B cell (primary cell): ENCODE results near the gene NINJ2. TPM values are rescaled to one million over a fixed set of nuclear protein-coding genes. Genes with fewer than 3 reads are reported as not detected.
A peak's percentile ranks its signal among the peaks of the same experiment; 100 is the strongest.

Experiments used
- ATAC-seq: fragments of 200-7000 bp; cut with Tn5 transposase; one replicate; pipeline ENCODE4 v1.10.0; 2021; ENCODE audit warnings: low read depth, mild to moderate bottlenecking, moderate number of reproducible peaks, moderate library complexity
- CTCF ChIA-PET: fragments of 350-600 bp; sonication (Branson Sonifier 250); formaldehyde crosslinking; loops from one replicate; lab custom pipeline; 2021; ENCODE audit warnings: antibody characterized with exemption, inconsistent platforms; lab: Charles Lee
- POLR2A ChIA-PET: fragments of 350-600 bp; sonication (Branson Sonifier 250); formaldehyde crosslinking; loops from one replicate; lab custom pipeline; 2021; ENCODE audit warnings: antibody characterized with exemption; lab: Charles Lee
- DNase-seq: peaks from one replicate; pipeline ENCODE4 v3.0.0; 2013
- H2AFZ ChIP-seq: 2 replicates; pipeline ENCODE4 v1.6.1; 2012; ENCODE audit warnings: mild to moderate bottlenecking, low read depth, low read length; ENCODE audit not compliant: insufficient read depth, poor library complexity, severe bottlenecking
- H3K27ac ChIP-seq, 2 donors: 1 replicate in 1 of 2; 2 replicates in 1 of 2; pipeline ENCODE4 v1.5.1; 2012 to 2013; ENCODE audit warnings: low read length in 2 of 2, mild to moderate bottlenecking in 2 of 2, moderate library complexity in 1 of 2
- H3K27me3 ChIP-seq, 4 experiments: fragments of 200-600 bp in 1 of 4; sonication (generic) in 1 of 4; replicated peaks in 1 of 4; 1 replicate in 2 of 4; 2 replicates in 2 of 4; pipeline versions ENCODE4 v1.6.1 to v1.7.0; 2013 to 2016; ENCODE audit warnings: low read length in 3 of 4, mild to moderate bottlenecking in 2 of 4, mixed read lengths in 1 of 4, moderate library complexity in 1 of 4; ENCODE audit not compliant: insufficient read depth in 4 of 4, control insufficient read depth in 3 of 4; ENCODE audit errors: control extremely low read depth in 1 of 4
- H3K36me3 ChIP-seq, 2 experiments: replicated peaks in 1 of 2; 1 replicate in 1 of 2; 2 replicates in 1 of 2; pipeline versions ENCODE4 v1.6.1 to v1.7.1; 2013; ENCODE audit warnings: low read length in 1 of 2; ENCODE audit not compliant: insufficient read depth in 2 of 2, control insufficient read depth in 1 of 2; ENCODE audit errors: control extremely low read depth in 1 of 2, extremely low read depth in 1 of 2
- H3K4me1 ChIP-seq, 2 donors: fragments of 200-600 bp in 1 of 2; sonication (generic) in 1 of 2; 1 replicate in 1 of 2; 2 replicates in 1 of 2; pipeline versions ENCODE4 v1.5.1 to v1.6.1; 2013 to 2017; ENCODE audit warnings: low read length in 2 of 2; ENCODE audit not compliant: control insufficient read depth in 2 of 2, insufficient read depth in 2 of 2
- H3K4me2 ChIP-seq: replicated peaks from 2 replicates; pipeline ENCODE3; 2012; ENCODE audit warnings: mild to moderate bottlenecking, low read depth, low read length; ENCODE audit not compliant: poor library complexity, severe bottlenecking
- H3K4me3 ChIP-seq, 5 experiments: fragments of 200-600 bp in 1 of 5; sonication (generic) in 1 of 5; 1 replicate in 3 of 5; 2 replicates in 2 of 5; pipeline versions ENCODE4 v1.5.1 to v1.7.0; 2011 to 2016; ENCODE audit warnings: low read length in 4 of 5, mild to moderate bottlenecking in 4 of 5, low read depth in 2 of 5, control low read depth in 1 of 5, moderate library complexity in 1 of 5; ENCODE audit not compliant: insufficient read depth in 1 of 5; ENCODE audit errors: control extremely low read depth in 1 of 5, extremely low read depth in 1 of 5
- H3K79me2 ChIP-seq: fragments of 200-600 bp; sonication (generic); one replicate; pipeline ENCODE4 v1.6.0; 2016; ENCODE audit warnings: low read length; ENCODE audit not compliant: control insufficient read depth, insufficient read depth
- H3K9ac ChIP-seq: fragments of 200-600 bp; sonication (generic); 2 replicates; pipeline ENCODE4 v1.6.1; 2017; ENCODE audit warnings: mild to moderate bottlenecking, low read length, moderate library complexity
- H3K9me3 ChIP-seq, 3 donors: one replicate each; pipeline versions ENCODE4 v1.6.1 to v1.7.1; 2013; ENCODE audit warnings: low read length in 2 of 3; ENCODE audit not compliant: control insufficient read depth in 2 of 3, insufficient read depth in 1 of 3; ENCODE audit errors: control extremely low read depth in 1 of 3
- H4K20me1 ChIP-seq: 2 replicates; pipeline ENCODE4 v1.6.0; 2012; ENCODE audit warnings: mild to moderate bottlenecking, low read length; ENCODE audit not compliant: insufficient read depth, control insufficient read depth, poor library complexity, severe bottlenecking
- H3K27ac Mint-ChIP-seq: one replicate; pipeline ENCODE4 v1.8.0; 2021; ENCODE audit warnings: mixed read lengths
- H3K27me3 Mint-ChIP-seq: one replicate; pipeline ENCODE4 v1.8.0; 2021; ENCODE audit warnings: mixed read lengths
- H3K4me1 Mint-ChIP-seq: one replicate; pipeline ENCODE4 v1.8.0; 2021; ENCODE audit warnings: mixed read lengths
- H3K4me3 Mint-ChIP-seq: one replicate; pipeline ENCODE4 v1.8.0; 2021; ENCODE audit warnings: mixed read lengths
- H3K9me3 Mint-ChIP-seq: one replicate; pipeline ENCODE4 v1.8.0; 2022; ENCODE audit warnings: mixed read lengths; ENCODE audit not compliant: insufficient read depth
- EZH2 ChIP-seq: IDR thresholded peaks from 2 replicates; pipeline ENCODE4 v1.6.1; 2012; ENCODE audit warnings: borderline replicate concordance, low read depth, mild to moderate bottlenecking, moderate library complexity, low read length; ENCODE audit not compliant: insufficient read depth, poor library complexity, severe bottlenecking
- WGBS: methylation state at CpG from one replicate; pipeline ENCODE4 v1.1.5; 2013; ENCODE audit warnings: missing lambda C conversion rate; ENCODE audit not compliant: insufficient coverage; 5-methylcytosine and 5-hydroxymethylcytosine counted together
- intact Hi-C: fragments of 100-400 bp; cut with micrococcal nuclease; formaldehyde crosslinking; loops from one replicate; pipeline ENCODE4 v1.10.0; 2022
- polyA plus RNA-seq: library from polyadenylated mRNA; depleted of rRNA; stranded (reverse); fragments of >200 nt; gene quantifications from 2 replicates; pipeline ENCODE4 v1.2.3, GENCODE V29; 2012
- total RNA-seq, 2 donors: library from RNA; stranded (reverse); fragments of 120-200 nt in 1 of 2; gene quantifications; 1 replicate in 1 of 2; 2 replicates in 1 of 2; pipeline versions ENCODE4 v1.2.3 to v1.2.4, GENCODE V29; 2013 to 2022
- TF ChIP-seq, protein P1 (sequence below): fragments of 200-600 bp; IDR thresholded peaks from one replicate; pipeline ENCODE4 v1.8.0; 2022; ENCODE audit warnings: antibody characterized with exemption, mild to moderate bottlenecking

The NINJ2 gene
- total and polyA plus RNA-seq, 2 donors (not counting 1 experiment from before 2014, with no cell fraction given): 2.9 to 10.2 TPM

DNA sequence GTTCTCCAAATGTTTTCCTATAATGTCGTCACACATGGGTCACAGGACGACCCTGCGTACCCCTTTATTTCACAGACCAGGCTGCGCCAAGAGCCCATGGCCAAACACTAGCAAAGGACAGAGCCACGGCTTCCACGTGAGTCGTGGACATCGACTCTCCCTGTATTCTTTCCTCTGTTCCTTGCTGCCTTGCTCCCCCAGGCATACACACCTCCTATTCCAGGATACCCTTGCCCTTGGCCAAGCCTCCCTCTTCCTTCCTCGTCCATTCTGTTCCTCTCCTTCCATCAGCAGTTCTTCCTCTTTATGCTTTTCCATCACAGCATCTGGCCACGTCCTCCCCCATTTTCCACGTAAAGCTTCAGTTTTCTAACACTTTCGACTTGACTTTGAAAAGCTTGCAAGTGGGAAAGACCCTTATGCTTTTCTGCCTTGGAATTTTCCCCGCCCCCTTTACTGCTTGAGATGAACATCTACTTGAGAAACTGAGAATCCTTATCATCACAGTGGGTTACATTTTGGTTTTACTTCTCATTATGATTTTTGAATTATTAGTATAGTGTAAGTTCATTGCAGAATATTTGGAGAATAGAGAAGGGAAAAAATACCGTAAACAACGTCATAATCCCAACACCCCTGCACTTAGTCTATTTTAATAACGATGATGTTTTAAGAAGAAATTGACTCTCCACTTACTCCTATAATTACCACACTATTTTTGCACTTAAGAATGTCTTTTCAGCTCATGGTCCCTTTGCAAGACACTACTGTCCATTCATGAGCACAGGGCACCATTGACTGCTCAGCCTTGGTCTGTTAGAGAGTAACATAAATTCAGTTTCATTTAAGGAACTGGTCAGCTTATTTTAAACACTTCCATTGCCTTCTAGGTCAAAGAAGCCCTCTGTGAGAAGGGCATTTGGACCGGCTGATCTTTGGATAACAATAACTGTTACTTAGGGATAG is 15.8 kb upstream of the NINJ2 start:
- TF ChIP-seq, protein P1, sequence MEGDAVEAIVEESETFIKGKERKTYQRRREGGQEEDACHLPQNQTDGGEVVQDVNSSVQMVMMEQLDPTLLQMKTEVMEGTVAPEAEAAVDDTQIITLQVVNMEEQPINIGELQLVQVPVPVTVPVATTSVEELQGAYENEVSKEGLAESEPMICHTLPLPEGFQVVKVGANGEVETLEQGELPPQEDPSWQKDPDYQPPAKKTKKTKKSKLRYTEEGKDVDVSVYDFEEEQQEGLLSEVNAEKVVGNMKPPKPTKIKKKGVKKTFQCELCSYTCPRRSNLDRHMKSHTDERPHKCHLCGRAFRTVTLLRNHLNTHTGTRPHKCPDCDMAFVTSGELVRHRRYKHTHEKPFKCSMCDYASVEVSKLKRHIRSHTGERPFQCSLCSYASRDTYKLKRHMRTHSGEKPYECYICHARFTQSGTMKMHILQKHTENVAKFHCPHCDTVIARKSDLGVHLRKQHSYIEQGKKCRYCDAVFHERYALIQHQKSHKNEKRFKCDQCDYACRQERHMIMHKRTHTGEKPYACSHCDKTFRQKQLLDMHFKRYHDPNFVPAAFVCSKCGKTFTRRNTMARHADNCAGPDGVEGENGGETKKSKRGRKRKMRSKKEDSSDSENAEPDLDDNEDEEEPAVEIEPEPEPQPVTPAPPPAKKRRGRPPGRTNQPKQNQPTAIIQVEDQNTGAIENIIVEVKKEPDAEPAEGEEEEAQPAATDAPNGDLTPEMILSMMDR: no peak
- TF ChIP-seq EZH2: no peak
- H3K9me3 Mint-ChIP-seq: no peaks in the 10 kb centered on the region
- Histone ChIP-seq H2AFZ (no peak overlapping the region), H3K36me3 (no peaks in the 10 kb centered on the region), H3K9ac (no peak overlapping the region), H3K4me3 (no peak overlapping the region), H3K79me2 (no peaks in the 10 kb centered on the region), H3K27me3 (no peaks in the 10 kb centered on the region), H3K4me2 (no peak overlapping the region), H4K20me1 (no peaks in the 10 kb centered on the region), H3K4me1 (peaks cover 31 to 44% of the 10 kb centered on the region in 2 donors), H3K9me3 (no peaks in the 10 kb centered on the region), H3K27ac (no peak overlapping the region)
- H3K4me1 Mint-ChIP-seq: peaks cover 38% of the 10 kb centered on the region
- POLR2A ChIA-PET: no interaction called here
- CTCF ChIA-PET: interaction anchor here (1.0 kb wide), 1 partner anchor 72 kb away, joined by 3 read pairs; no protein-coding TSS in a partner anchor
- intact Hi-C loops: no loop called here
- 93% methylated on average over 11 of the region's 17 CpGs for WGBS
- no peak for DNase-seq
- H3K27ac Mint-ChIP-seq: peak overlapping the region; percentile 24
- no peak for ATAC-seq
- peak overlapping the region; percentile 23 for H3K4me3 Mint-ChIP-seq
- no peaks in the 10 kb centered on the region for H3K27me3 Mint-ChIP-seq

DNA sequence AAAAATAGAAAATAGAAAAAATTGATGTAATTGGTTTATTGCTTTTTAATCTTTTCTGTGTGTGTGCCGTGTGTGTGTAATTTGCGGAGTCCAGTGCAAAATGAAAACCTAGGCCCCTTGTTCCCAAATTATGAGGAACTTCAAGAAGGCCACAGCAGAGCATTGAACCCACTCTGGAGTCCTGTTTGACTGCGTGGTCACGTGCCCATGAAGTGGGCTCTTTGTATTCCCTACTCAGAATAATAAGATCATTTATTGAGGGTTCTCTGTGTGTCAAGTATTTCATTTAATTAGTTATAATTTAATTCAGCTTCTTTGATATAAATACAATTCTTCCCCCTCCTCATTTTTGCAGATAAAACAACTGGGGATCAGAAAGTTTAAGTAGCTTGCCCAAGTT is 12.3 kb upstream of the NINJ2 start:
- H3K4me1 ChIP-seq: peaks cover 26 to 38% of the 10 kb centered on the region in 2 donors
- Mint-ChIP-seq H3K4me3 (peak overlapping the region; percentile 34), H3K9me3 (no peaks in the 10 kb centered on the region), H3K4me1 (peaks cover 45% of the 10 kb centered on the region), H3K27ac (no peak overlapping the region), H3K27me3 (no peaks in the 10 kb centered on the region)
- intact Hi-C loops: no loop called here
- no peak overlapping the region for H3K27ac ChIP-seq
- H4K20me1 ChIP-seq: no peaks in the 10 kb centered on the region
- no peaks in the 10 kb centered on the region for H3K27me3 ChIP-seq
- H3K9ac ChIP-seq: no peak overlapping the region
- H3K36me3 ChIP-seq: no peaks in the 10 kb centered on the region
- no peaks in the 10 kb centered on the region for H3K9me3 ChIP-seq
- H3K79me2 ChIP-seq: no peaks in the 10 kb centered on the region
- POLR2A ChIA-PET: interaction anchor here (0.7 kb wide), 1 partner anchor 10 kb away, joined by 3 read pairs; no protein-coding TSS in a partner anchor
- DNase-seq (no peak), ATAC-seq (no peak)
- TF ChIP-seq, protein P1: no peak
- no peak for TF ChIP-seq EZH2
- no peak overlapping the region for H3K4me3 ChIP-seq
- CTCF ChIA-PET: interaction anchor here (0.6 to 2.3 kb wide), 2 partner anchors 11 to 76 kb away, joined by 4 to 9 read pairs; no protein-coding TSS in a partner anchor
- H3K4me2 ChIP-seq: no peak overlapping the region
- 93% methylated on average over 2 of the region's 4 CpGs for WGBS
- H2AFZ ChIP-seq: no peak overlapping the region
